Mesenchymal stem cell (in vitro differentiated cells and primary cell): ENCODE data around the gene VWA3B.

Source experiments
- DNase-seq: peaks from one replicate; pipeline ENCODE4 v3.0.0-alpha.2; 2013
- H2AFZ ChIP-seq: one replicate; pipeline ENCODE4 v1.6.1; 2013; ENCODE audit warnings: low read depth, mild to moderate bottlenecking, control low read depth, inconsistent platforms, low read length, moderate library complexity
- H2AK5ac ChIP-seq: 2 replicates; pipeline ENCODE4 v1.6.1; 2013; ENCODE audit warnings: low read length, moderate library complexity, mild to moderate bottlenecking, inconsistent platforms; ENCODE audit not compliant: severe bottlenecking
- H2BK120ac ChIP-seq: one replicate; pipeline ENCODE4 v1.6.1; 2013; ENCODE audit warnings: low read depth, mild to moderate bottlenecking, inconsistent platforms, low read length, moderate library complexity
- H2BK12ac ChIP-seq, 2 experiments: one replicate each; pipeline ENCODE4 v1.6.1; 2013; ENCODE audit warnings: inconsistent platforms in 2 of 2, low read length in 2 of 2, mild to moderate bottlenecking in 2 of 2, moderate library complexity in 2 of 2, control low read depth in 1 of 2
- H2BK15ac ChIP-seq: one replicate; pipeline ENCODE4 v1.6.1; 2013; ENCODE audit warnings: mild to moderate bottlenecking, low read depth, inconsistent platforms; ENCODE audit not compliant: poor library complexity, severe bottlenecking
- H2BK5ac ChIP-seq: 2 replicates; pipeline ENCODE4 v1.6.1; 2013; ENCODE audit warnings: low read depth, mild to moderate bottlenecking, low read length, control low read depth, inconsistent platforms; ENCODE audit not compliant: poor library complexity, severe bottlenecking
- H3K14ac ChIP-seq, 2 experiments: one replicate each; pipeline ENCODE4 v1.6.1; 2013; ENCODE audit warnings: inconsistent platforms in 2 of 2, low read length in 2 of 2, control low read depth in 1 of 2, mild to moderate bottlenecking in 1 of 2, moderate library complexity in 1 of 2
- H3K18ac ChIP-seq, 2 experiments: one replicate each; pipeline ENCODE4 v1.6.1; 2013; ENCODE audit warnings: inconsistent platforms in 2 of 2, low read length in 2 of 2, control low read depth in 1 of 2, low read depth in 1 of 2, mild to moderate bottlenecking in 1 of 2
- H3K23ac ChIP-seq, 2 experiments: one replicate each; pipeline ENCODE4 v1.6.1; 2013; ENCODE audit warnings: inconsistent platforms in 2 of 2, low read length in 2 of 2, mild to moderate bottlenecking in 2 of 2, moderate library complexity in 2 of 2, control low read depth in 1 of 2
- H3K27ac ChIP-seq: 2 replicates; pipeline ENCODE4 v1.5.1; 2013; ENCODE audit warnings: mild to moderate bottlenecking, moderate library complexity, low read length, control low read depth, inconsistent platforms; ENCODE audit not compliant: poor library complexity, severe bottlenecking
- H3K27me3 ChIP-seq, 2 experiments: 2 replicates each; pipeline versions ENCODE4 v1.6.1 to v1.7.0; 2013; ENCODE audit warnings: low read length in 2 of 2, mild to moderate bottlenecking in 2 of 2, moderate library complexity in 2 of 2, control low read depth in 1 of 2, inconsistent platforms in 1 of 2; ENCODE audit not compliant: control insufficient read depth in 1 of 2, insufficient read depth in 1 of 2
- H3K36me3 ChIP-seq, 2 experiments: 2 replicates each; pipeline versions ENCODE4 v1.6.1 to v1.7.0; 2013; ENCODE audit warnings: low read length in 2 of 2, control low read depth in 1 of 2, inconsistent platforms in 1 of 2, low read depth in 1 of 2, mild to moderate bottlenecking in 1 of 2; ENCODE audit not compliant: insufficient read depth in 2 of 2, control insufficient read depth in 1 of 2
- H3K4ac ChIP-seq, 2 experiments: one replicate each; pipeline ENCODE4 v1.6.1; 2013; ENCODE audit warnings: inconsistent platforms in 2 of 2, low read length in 2 of 2, mild to moderate bottlenecking in 2 of 2, moderate library complexity in 2 of 2, control low read depth in 1 of 2, low read depth in 1 of 2
- H3K4me1 ChIP-seq: 2 replicates; pipeline ENCODE4 v1.6.1; 2013; ENCODE audit warnings: low read depth, low read length, control low read depth; ENCODE audit not compliant: control insufficient read depth, insufficient read depth
- H3K4me2 ChIP-seq: 2 replicates; pipeline ENCODE4 v1.6.1; 2013; ENCODE audit warnings: low read length, mild to moderate bottlenecking, inconsistent platforms; ENCODE audit not compliant: poor library complexity, severe bottlenecking
- H3K4me3 ChIP-seq, 2 experiments: 2 replicates each; pipeline versions ENCODE4 v1.5.1 to v1.7.0; 2013; ENCODE audit warnings: low read length in 2 of 2, mild to moderate bottlenecking in 2 of 2, control low read depth in 1 of 2, low read depth in 1 of 2; ENCODE audit not compliant: insufficient read depth in 1 of 2
- H3K79me1 ChIP-seq: replicated peaks from 2 replicates; pipeline ENCODE4 v1.6.1; 2013; ENCODE audit warnings: mild to moderate bottlenecking, control low read depth, low read length, inconsistent platforms; ENCODE audit not compliant: poor library complexity, severe bottlenecking
- H3K9ac ChIP-seq: 2 replicates; pipeline ENCODE4 v1.7.0; 2013; ENCODE audit warnings: mild to moderate bottlenecking, low read length, moderate library complexity
- H3K9me3 ChIP-seq: 2 replicates; pipeline ENCODE4 v1.7.0; 2013; ENCODE audit warnings: mild to moderate bottlenecking, low read length; ENCODE audit not compliant: control insufficient read depth
- H4K8ac ChIP-seq: one replicate; pipeline ENCODE4 v1.6.1; 2013; ENCODE audit warnings: inconsistent platforms, mild to moderate bottlenecking, low read length, moderate library complexity
- H4K91ac ChIP-seq: one replicate; pipeline ENCODE4 v1.6.1; 2013; ENCODE audit warnings: mild to moderate bottlenecking, low read length, inconsistent platforms
- WGBS: methylation state at CpG from one replicate; pipeline ENCODE4 v1.1.7; 2013; ENCODE audit warnings: mixed read lengths; 5-methylcytosine and 5-hydroxymethylcytosine counted together

Gene VWA3B

DNA sequence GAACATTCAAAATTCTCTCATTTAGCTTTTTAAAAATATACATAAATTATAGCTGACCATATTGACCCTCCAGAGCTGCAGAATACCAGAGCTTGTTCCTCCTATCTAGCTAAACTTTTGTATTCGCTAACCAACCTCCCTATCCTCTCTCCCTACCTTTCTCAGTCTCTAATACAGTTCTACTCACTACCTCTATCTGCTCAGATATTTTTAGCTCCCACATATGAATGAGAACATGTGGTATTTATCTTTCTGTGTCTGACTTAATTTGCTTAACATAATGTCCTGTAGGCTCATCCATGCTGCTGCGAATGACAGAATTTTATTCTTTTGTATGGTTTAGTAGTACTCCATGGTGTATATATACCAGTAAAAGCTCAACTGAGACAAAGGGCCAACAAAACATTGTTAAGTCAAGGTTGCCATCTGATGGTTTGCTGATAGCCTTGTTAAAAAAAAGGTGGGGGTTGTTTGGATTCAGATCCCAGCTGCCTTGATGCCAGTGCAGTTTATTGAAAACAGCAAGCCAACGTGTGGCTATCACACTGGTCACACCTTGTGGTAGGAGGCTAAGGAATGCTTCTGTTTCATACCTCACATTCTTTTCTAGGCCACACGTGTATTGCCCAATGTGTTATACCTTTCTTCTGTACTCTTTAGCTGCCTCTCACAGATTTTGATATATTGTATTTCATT lies 101.5 kb downstream of the VWA3B start:
- Histone ChIP-seq H3K36me3 (no peaks in the 10 kb centered on the region), H3K23ac (no peak overlapping the region), H3K4ac (no peak overlapping the region), H2BK5ac (no peak overlapping the region), H3K27me3 (peaks cover 10 to 53% of the 10 kb centered on the region in 2 experiments), H3K9me3 (no peaks in the 10 kb centered on the region), H2AK5ac (no peak overlapping the region), H2BK12ac (no peak overlapping the region), H3K18ac (no peak overlapping the region), H2AFZ (no peak overlapping the region), H3K4me1 (no peaks in the 10 kb centered on the region), H3K4me3 (no peak overlapping the region), H4K8ac (no peak overlapping the region), H3K4me2 (no peak overlapping the region), H3K14ac (no peak overlapping the region), H3K79me1 (no peaks in the 10 kb centered on the region), H2BK120ac (no peak overlapping the region), H4K91ac (no peak overlapping the region), H3K9ac (no peak overlapping the region), H2BK15ac (no peak overlapping the region), H3K27ac (no peak overlapping the region)
- WGBS = 70% methylated on average over 4 of the region's 4 CpGs
- no peak for DNase-seq

DNA sequence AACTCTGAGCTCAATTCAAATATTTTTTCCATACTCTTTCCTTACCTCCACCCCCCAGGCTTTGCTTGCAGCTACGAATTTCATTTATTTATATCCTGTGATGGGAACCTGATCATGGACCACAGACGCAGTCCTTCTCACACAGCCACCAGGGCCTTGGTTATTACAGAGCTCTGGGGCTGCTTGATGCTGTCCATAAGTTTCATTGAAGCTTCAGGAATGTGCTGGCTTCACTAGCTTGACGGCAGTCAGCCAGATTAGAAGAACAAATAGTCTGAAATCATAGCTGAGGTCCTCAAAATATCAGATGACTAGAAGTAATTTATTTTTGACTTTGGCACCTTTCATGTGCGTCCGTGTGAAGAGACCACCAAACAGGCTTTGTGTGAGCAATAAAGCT lies 104.9 kb downstream of the VWA3B start:
- Histone ChIP-seq H3K27ac (no peak overlapping the region), H3K79me1 (no peaks in the 10 kb centered on the region), H3K4ac (no peak overlapping the region), H2BK15ac (no peak overlapping the region), H2BK12ac (no peak overlapping the region), H3K9ac (no peak overlapping the region), H3K18ac (no peak overlapping the region), H3K23ac (no peak overlapping the region), H3K14ac (no peak overlapping the region), H2AFZ (no peak overlapping the region), H4K91ac (no peak overlapping the region), H3K27me3 (peaks cover 7 to 32% of the 10 kb centered on the region in 2 experiments), H3K36me3 (no peaks in the 10 kb centered on the region), H2BK120ac (no peak overlapping the region), H2BK5ac (no peak overlapping the region), H3K4me1 (no peaks in the 10 kb centered on the region), H3K9me3 (no peaks in the 10 kb centered on the region), H3K4me2 (no peak overlapping the region), H3K4me3 (no peak overlapping the region), H4K8ac (no peak overlapping the region), H2AK5ac (no peak overlapping the region)
- DNase-seq = no peak
- 58% methylated on average over 5 of the region's 5 CpGs for WGBS

DNA sequence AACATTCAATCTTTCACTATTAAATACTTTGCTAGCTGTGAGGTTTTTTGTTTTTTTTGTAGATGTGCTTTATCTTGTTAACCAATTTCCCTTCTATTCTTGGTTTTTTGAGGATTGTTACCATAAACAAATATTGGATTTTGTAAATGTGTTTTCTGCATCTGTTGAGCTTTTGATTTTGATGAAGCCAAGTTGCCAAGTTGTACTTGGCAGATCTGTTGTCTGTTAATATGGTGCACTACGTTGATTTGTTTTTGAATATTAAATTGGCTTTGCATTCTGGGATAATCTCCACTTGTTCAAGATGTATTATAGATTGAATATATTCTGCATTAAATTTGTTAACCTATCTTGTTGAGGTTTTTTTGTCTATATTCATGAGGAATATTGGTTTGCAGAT lies 114.6 kb downstream of the VWA3B start:
- Histone ChIP-seq H3K27me3 (peaks cover 0 to 19% of the 10 kb centered on the region in 2 experiments), H2AFZ (no peak overlapping the region), H3K79me1 (no peaks in the 10 kb centered on the region), H3K14ac (no peak overlapping the region), H2BK15ac (no peak overlapping the region), H3K4me2 (no peak overlapping the region), H4K8ac (no peak overlapping the region), H3K23ac (no peak overlapping the region), H3K36me3 (no peaks in the 10 kb centered on the region), H3K4ac (no peak overlapping the region), H2BK12ac (no peak overlapping the region), H3K9me3 (no peaks in the 10 kb centered on the region), H2AK5ac (no peak overlapping the region), H3K9ac (no peak overlapping the region), H3K18ac (no peak overlapping the region), H2BK120ac (no peak overlapping the region), H3K4me1 (no peaks in the 10 kb centered on the region), H4K91ac (no peak overlapping the region), H2BK5ac (no peak overlapping the region), H3K4me3 (no peak overlapping the region), H3K27ac (no peak overlapping the region)
- no peak for DNase-seq
- 100% methylated on average over 1 of the region's 1 CpG for WGBS

DNA sequence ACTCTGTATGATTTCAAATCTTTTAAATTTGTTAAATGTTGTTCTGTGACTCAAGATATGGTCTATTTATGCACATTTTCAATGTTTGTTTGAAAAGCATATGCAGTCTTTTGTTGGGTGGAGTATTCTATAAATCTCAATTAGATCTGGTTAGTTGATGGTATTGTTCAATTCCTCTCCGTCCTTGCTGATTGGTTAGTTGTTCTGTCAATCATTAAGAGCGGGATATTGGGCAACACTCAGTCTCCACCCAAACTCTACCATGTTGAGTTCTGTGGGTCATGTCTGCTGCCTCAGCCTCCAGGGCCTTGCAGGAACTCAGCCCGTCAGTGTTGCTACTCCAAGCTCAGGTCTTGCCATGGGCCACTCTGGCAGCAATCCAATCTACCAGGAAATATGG lies 118.9 kb downstream of the VWA3B start:
- Histone ChIP-seq H3K4ac (no peak overlapping the region), H3K27ac (no peak overlapping the region), H3K79me1 (no peaks in the 10 kb centered on the region), H3K36me3 (no peaks in the 10 kb centered on the region), H4K91ac (no peak overlapping the region), H3K4me3 (no peak overlapping the region), H3K27me3 (peaks cover 8 to 14% of the 10 kb centered on the region in 2 experiments), H2BK15ac (no peak overlapping the region), H2BK5ac (no peak overlapping the region), H3K9ac (no peak overlapping the region), H3K18ac (no peak overlapping the region), H3K4me1 (no peaks in the 10 kb centered on the region), H3K14ac (no peak overlapping the region), H4K8ac (no peak overlapping the region), H2AFZ (no peak overlapping the region), H2AK5ac (no peak overlapping the region), H3K9me3 (no peaks in the 10 kb centered on the region), H3K23ac (no peak overlapping the region), H2BK12ac (no peak overlapping the region), H3K4me2 (no peak overlapping the region), H2BK120ac (no peak overlapping the region)
- WGBS = 88% methylated on average over 3 of the region's 3 CpGs
- DNase-seq = no peak
